Activated T-cell treated with anti-CD3 and anti-CD28 coated beads for 4 hours (primary cell): Measurements from ENCODE around the gene MPRIP.
"Not testable (repeated sequence)": the region's sequence is repeated elsewhere in the genome, so short reads cannot be mapped to it uniquely, and the experiment has no call there.

Experiments
- DNase-seq: peaks from one replicate; pipeline ENCODE4 v3.0.0-alpha.2; 2020

MPRIP gene

GRCh38 chr17:17013828-17014747 is 28.2 kb upstream of the MPRIP start:
- not testable (repeated sequence) for DNase-seq

- not testable (repeated sequence) for DNase-seq
These were observed 27.5 kb upstream of the MPRIP start for GRCh38 chr17:17014748-17015124.

GRCh38 chr17:17015230-17015629 is 27.0 kb upstream of the MPRIP start:
- DNase-seq = no peak

GRCh38 chr17:17016199-17017197 is 25.8 kb upstream of the MPRIP start:
- not testable (repeated sequence) for DNase-seq

GRCh38 chr17:17017343-17018014 is 24.8 kb upstream of the MPRIP start:
- no peak for DNase-seq

GRCh38 chr17:17018021-17018441 is 24.2 kb upstream of the MPRIP start:
- DNase-seq = no peak

GRCh38 chr17:17018612-17019429 is 23.4 kb upstream of the MPRIP start:
- no peak for DNase-seq

GRCh38 chr17:17019430-17019762 is 22.9 kb upstream of the MPRIP start:
- no peak for DNase-seq

- no peak for DNase-seq
These were observed 22.3 kb upstream of the MPRIP start for GRCh38 chr17:17019891-17020456.

GRCh38 chr17:17020821-17021193 is 21.4 kb upstream of the MPRIP start:
- no peak for DNase-seq

GRCh38 chr17:17021194-17021863 is 20.9 kb upstream of the MPRIP start:
- DNase-seq = no peak

GRCh38 chr17:17022011-17022410 is 20.2 kb upstream of the MPRIP start:
- DNase-seq = no peak

- DNase-seq = no peak
These were observed 19.8 kb upstream of the MPRIP start for GRCh38 chr17:17022456-17022855.

GRCh38 chr17:17024778-17025300 is 17.4 kb upstream of the MPRIP start:
- no peak for DNase-seq

GRCh38 chr17:17025621-17026020 is 16.6 kb upstream of the MPRIP start:
- DNase-seq = no peak

GRCh38 chr17:17026163-17026562 is 16.1 kb upstream of the MPRIP start:
- DNase-seq = no peak

GRCh38 chr17:17027442-17028058 is 14.7 kb upstream of the MPRIP start:
- DNase-seq = no peak

- no peak for DNase-seq
These were observed 14.0 kb upstream of the MPRIP start for GRCh38 chr17:17028059-17028877.

- no peak for DNase-seq
These were observed 13.2 kb upstream of the MPRIP start for GRCh38 chr17:17028878-17029535.
